NOMO-1 (cell line): ENCODE data around the gene RNF157.
A peak's percentile ranks its signal among the peaks of the same experiment; 100 is the strongest.

Experiments used
- DNase-seq, 2 experiments: peaks; one replicate each; lab custom pipeline; 2025; ENCODE audit not compliant: unreplicated experiment in 2 of 2; lab: John Stamatoyannopoulos, UW

Gene RNF157

GRCh38 chr17:76145231-76146052 lies 94.9 kb downstream of the RNF157 start:
- DNase-seq, result peak; percentile 44 to 76

GRCh38 chr17:76142585-76143041 lies 97.7 kb downstream of the RNF157 start:
- DNase-seq, result no peak

- DNase-seq, result no peak
Observed at GRCh38 chr17:76142039-76142584, 98.2 kb downstream of the RNF157 start.

- peak; percentile 76 to 79 for DNase-seq
Observed at GRCh38 chr17:76141212-76142038, 98.9 kb downstream of the RNF157 start, which contains the start of gene FOXJ1. Gene FOXJ1, minus strand, starts transcription at chr17:76141245. Its CDS starts 850 bp downstream, at chr17:76140395.

- DNase-seq, result no peak
Observed at GRCh38 chr17:76140661-76141211, 99.6 kb downstream of the RNF157 start.

GRCh38 chr17:76139801-76140660 lies 100.3 kb downstream of the RNF157 start:
- no peak for DNase-seq

- no peak for DNase-seq
Observed at GRCh38 chr17:76138896-76139752, 101.2 kb downstream of the RNF157 start.

GRCh38 chr17:76138234-76138895 lies 101.9 kb downstream of the RNF157 start:
- no peak for DNase-seq

- DNase-seq, result no peak
Observed at GRCh38 chr17:76137351-76138233, 102.7 kb downstream of the RNF157 start.

GRCh38 chr17:76137001-76137350 lies 103.3 kb downstream of the RNF157 start:
- DNase-seq, result no peak

GRCh38 chr17:76136276-76137000 lies 103.9 kb downstream of the RNF157 start:
- no peak for DNase-seq

- no peak for DNase-seq
Observed at GRCh38 chr17:76135810-76136188, 104.5 kb downstream of the RNF157 start.

- no peak for DNase-seq
Observed at GRCh38 chr17:76134911-76135809, 105.1 kb downstream of the RNF157 start.

- DNase-seq, result no peak
Observed at GRCh38 chr17:76132574-76133338, 107.5 kb downstream of the RNF157 start.
